Ovary (tissue), 9 donors: ENCODE data around the gene TRIM41. TPM values are rescaled to one million over a fixed set of nuclear protein-coding genes. Genes with fewer than 3 reads are reported as not detected.

ENCODE experiments used
- DNase-seq, 5 donors: peaks; one replicate each; pipeline ENCODE4 v3.0.0-alpha.2; 2019 to 2020
- H3K27ac ChIP-seq, 2 donors: fragments of 200-600 bp; one replicate each; pipeline versions ENCODE4 v1.5.1 to v1.8.0; 2019 to 2022
- H3K27me3 ChIP-seq: fragments of 200-600 bp; one replicate; pipeline ENCODE4 v1.8.0; 2022
- H3K36me3 ChIP-seq: fragments of 200-600 bp; sonication (generic); one replicate; pipeline ENCODE4 v1.5.1; 2019
- H3K4me1 ChIP-seq: one replicate; pipeline ENCODE4 v1.8.1; 2013; ENCODE audit warnings: mild to moderate bottlenecking, moderate library complexity; ENCODE audit not compliant: insufficient read depth
- H3K4me3 ChIP-seq: fragments of 200-600 bp; sonication (generic); one replicate; pipeline ENCODE4 v1.5.1; 2017
- H3K9me3 ChIP-seq, 2 donors: fragments of 200-600 bp in 1 of 2; sonication (generic) in 1 of 2; one replicate each; pipeline versions ENCODE4 v1.5.1 to v1.8.1; 2013 to 2019; ENCODE audit warnings: mild to moderate bottlenecking in 1 of 2, moderate library complexity in 1 of 2
- CTCF ChIP-seq, 3 donors: fragments of 450-650 bp in 2 of 3; fragments of 200-600 bp in 1 of 3; IDR thresholded peaks; one replicate each; pipeline versions ENCODE4 v1.5.1 to v1.8.0; 2016 to 2022; ENCODE audit warnings: antibody characterized with exemption in 3 of 3, mild to moderate bottlenecking in 1 of 3
- EP300 ChIP-seq: sonication (generic); formaldehyde crosslinking; IDR thresholded peaks from one replicate; pipeline ENCODE4 v1.6.1; 2017; ENCODE audit warnings: antibody characterized with exemption
- POLR2A ChIP-seq: fragments of 450-650 bp; IDR thresholded peaks from one replicate; pipeline ENCODE4 v1.6.1; 2017; ENCODE audit warnings: antibody characterized with exemption, mild to moderate bottlenecking, moderate library complexity
- WGBS, 3 donors: extraction: QIAGEN DNeasy Blood & Tissue Kit in 1 of 3; methylation state at CpG; one replicate each; pipeline versions ENCODE4 v1.1.5 to v1.1.7; 2013 to 2017; 5-methylcytosine and 5-hydroxymethylcytosine counted together
- intact Hi-C, 4 donors: fragments of 100-400 bp; cut with DNase I; formaldehyde crosslinking; loops; one replicate each; pipeline versions ENCODE4 v1.11.0 to v1.15.1; 2022 to 2023
- polyA plus RNA-seq, 2 donors: library from polyadenylated mRNA; stranded (reverse); fragments of 200-250 nt in 1 of 2; fragments of 350-450 nt in 1 of 2; fragmentation: Illumina TruSeq in 1 of 2; extraction: RNeasy Lipid Tissue Mini Kit (QIAGEN cat#74804) in 1 of 2; gene quantifications; one replicate each; pipeline ENCODE4 v1.2.3, GENCODE V29; 2013 to 2014
- total RNA-seq, 7 donors: library from RNA; depleted of rRNA in 2 of 7; stranded (reverse); fragments of >200 nt in 2 of 7; fragmentation: NEBNext Ultra II Directional in 3 of 7; extraction: Animal tissue kit (Norgen Biotek cat#: 25700) in 3 of 7; gene quantifications; one replicate each; pipeline versions ENCODE4 v1.1.0 to v1.2.4, GENCODE V29; 2016 to 2023
- donor health status: DM: no; HTN: no; CAD: no; lungs with moderate emphysema.
- donor health status: DM: no; HTN: no; CAD: no.
- donor health status: Bipolar disorder and iron deficiency.
- donor health status: DM: yes; HTN: yes; CAD: no.
- donor health status: DM: no; HTN: no; CAD: no.
- donor health status: DM: yes; HTN: yes; CAD: no.

Gene TRIM41
- total and polyA plus RNA-seq, 9 donors: 8.2 to 22.7 (median 15.4) TPM

GRCh38 chr5:181231432-181231831 lies 8.4 kb downstream of the TRIM41 start:
- no peaks in the 10 kb centered on the region for H3K9me3 ChIP-seq
- DNase-seq: no peak
- no peak overlapping the region for H3K4me3 ChIP-seq
- H3K36me3 ChIP-seq: no peaks in the 10 kb centered on the region
- no peak for TF ChIP-seq POLR2A
- TF ChIP-seq CTCF (IDR thresholded peaks at IDR 0.05): no peak
- TF ChIP-seq EP300: no peak
- H3K4me1 ChIP-seq: no peaks in the 10 kb centered on the region
- no peaks in the 10 kb centered on the region for H3K27me3 ChIP-seq
- WGBS, 3 donors: 80 to 90% (median 87%) methylated on average over 7 of the region's 7 CpGs
- H3K27ac ChIP-seq: no peak overlapping the region
- intact Hi-C loops: no loop called here

- Histone ChIP-seq H3K27ac (no peak overlapping the region), H3K4me1 (no peaks in the 10 kb centered on the region), H3K36me3 (no peaks in the 10 kb centered on the region), H3K27me3 (no peaks in the 10 kb centered on the region), H3K9me3 (no peaks in the 10 kb centered on the region), H3K4me3 (no peak overlapping the region)
- intact Hi-C loops: no loop called here
- no peak for DNase-seq
- no peak for TF ChIP-seq POLR2A
- TF ChIP-seq CTCF (IDR thresholded peaks at IDR 0.05): no peak
- TF ChIP-seq EP300: no peak
- WGBS, 3 donors: 79 to 83% (median 83%) methylated on average over 18 of the region's 18 CpGs
Observed at GRCh38 chr5:181232593-181232992, 9.5 kb downstream of the TRIM41 start.

- H3K9me3 ChIP-seq: no peaks in the 10 kb centered on the region
- intact Hi-C loops: no loop called here
- no peaks in the 10 kb centered on the region for H3K4me1 ChIP-seq
- no peak overlapping the region for H3K4me3 ChIP-seq
- WGBS, 3 donors: 73 to 74% (median 74%) methylated on average over 16 of the region's 16 CpGs
- H3K27ac ChIP-seq: no peak overlapping the region
- no peaks in the 10 kb centered on the region for H3K36me3 ChIP-seq
- H3K27me3 ChIP-seq: no peaks in the 10 kb centered on the region
- DNase-seq: no peak
- TF ChIP-seq EP300 (no peak), CTCF (IDR thresholded peaks at IDR 0.05) (no peak), POLR2A (no peak)
Observed at GRCh38 chr5:181233088-181233800, 10.2 kb downstream of the TRIM41 start.

GRCh38 chr5:181233801-181234454 lies 10.8 kb downstream of the TRIM41 start:
- no peaks in the 10 kb centered on the region for H3K4me1 ChIP-seq
- no peaks in the 10 kb centered on the region for H3K9me3 ChIP-seq
- H3K27ac ChIP-seq: no peak overlapping the region
- no peak for DNase-seq
- WGBS, 3 donors: 79 to 93% (median 82%) methylated on average over 24 of the region's 24 CpGs
- no peaks in the 10 kb centered on the region for H3K36me3 ChIP-seq
- TF ChIP-seq POLR2A: no peak
- TF ChIP-seq CTCF (IDR thresholded peaks at IDR 0.05): no peak
- intact Hi-C loops: no loop called here
- H3K27me3 ChIP-seq: no peaks in the 10 kb centered on the region
- H3K4me3 ChIP-seq: no peak overlapping the region
